GM18498 (cell line): ENCODE data around the gene PRKCH.
A peak's percentile ranks its signal among the peaks of the same experiment; 100 is the strongest.

Source experiments
- ATAC-seq: cut with Tn5 transposase; IDR thresholded peaks from one replicate; pipeline ENCODE4 v1.9.1; 2021; ENCODE audit warnings: mild to moderate bottlenecking, moderate library complexity; ENCODE audit not compliant: unreplicated experiment

PRKCH gene

DNA sequence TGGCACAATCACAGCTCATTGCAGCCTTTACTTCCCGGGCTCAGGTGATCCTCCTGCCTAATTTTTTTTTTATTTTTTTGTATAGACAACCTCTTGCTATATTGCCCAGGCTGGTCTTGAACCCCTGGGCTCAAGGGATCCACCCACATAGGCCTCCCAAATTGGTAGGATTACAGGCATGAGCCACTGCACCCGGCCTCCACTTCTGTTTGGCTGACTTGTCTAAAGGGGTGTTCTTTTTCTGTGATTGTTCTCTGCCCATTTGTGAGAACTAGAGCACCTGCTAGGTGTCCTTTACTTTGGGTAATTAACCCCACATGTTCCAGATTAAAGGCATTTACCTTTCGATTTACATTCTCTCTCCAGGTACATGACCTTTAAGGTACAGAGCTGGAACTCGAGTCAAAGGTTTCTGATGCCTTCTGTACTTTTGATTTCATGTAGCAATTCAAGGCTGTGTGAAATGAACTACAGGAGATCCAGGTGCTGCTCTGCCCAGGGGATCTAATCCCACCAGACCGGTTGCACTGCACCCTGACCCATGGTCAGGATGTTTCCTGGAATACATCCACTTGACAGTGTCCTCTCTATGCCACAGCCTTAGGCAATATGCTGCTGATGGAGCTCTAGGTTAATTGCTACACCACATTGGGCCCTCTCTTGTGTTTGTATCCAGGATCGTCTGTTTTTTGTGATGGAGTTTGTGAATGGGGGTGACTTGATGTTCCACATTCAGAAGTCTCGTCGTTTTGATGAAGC is 163.6 kb downstream of the PRKCH start:
- ATAC-seq: no peak

DNA sequence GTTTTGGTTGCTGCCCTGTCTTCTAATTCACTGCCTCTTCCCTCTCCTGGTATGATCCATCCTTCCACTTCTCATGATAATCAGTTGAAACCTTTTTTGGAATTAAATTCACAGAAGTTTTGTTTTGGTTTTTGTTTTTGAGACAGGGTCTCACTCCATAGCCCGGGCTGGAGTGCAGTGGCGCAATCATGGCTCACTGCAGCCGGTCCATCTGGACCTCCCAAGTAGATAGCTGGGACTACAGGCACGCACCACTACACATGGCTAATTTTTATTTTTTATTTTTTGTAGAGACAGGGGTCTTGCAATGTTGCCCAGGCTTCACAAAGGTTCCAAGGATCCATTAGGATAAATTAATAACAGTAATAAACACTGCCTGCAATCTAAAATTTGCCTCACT is 164.3 kb downstream of the PRKCH start:
- ATAC-seq: no peak

DNA sequence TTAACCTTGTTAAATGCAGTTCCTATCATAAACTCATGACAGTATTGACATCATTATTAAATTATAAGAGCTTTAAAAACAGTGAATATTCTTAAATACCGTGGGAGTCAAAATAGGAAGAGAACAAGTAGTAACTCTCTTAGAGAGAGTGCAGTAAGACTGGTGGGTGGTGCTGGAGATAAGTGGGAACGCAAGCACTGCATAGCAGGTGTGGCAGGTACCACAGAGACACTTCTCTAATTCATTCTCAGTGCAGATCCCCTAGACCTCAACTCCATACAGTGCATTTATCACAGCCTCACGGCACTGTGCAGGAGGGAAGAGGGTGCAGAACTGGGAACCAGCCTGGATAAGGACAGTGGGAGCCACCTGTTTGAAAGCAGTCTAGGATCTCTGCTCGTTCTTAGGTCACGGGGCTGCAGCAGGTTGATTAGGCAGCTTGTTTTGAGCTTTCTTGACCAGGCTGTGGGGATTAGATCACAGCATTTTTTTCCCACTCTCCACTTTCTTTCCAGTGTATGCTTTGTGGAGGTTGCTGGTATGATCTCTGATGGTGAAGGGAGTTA is 165.6 kb downstream of the PRKCH start:
- ATAC-seq: no peak

DNA sequence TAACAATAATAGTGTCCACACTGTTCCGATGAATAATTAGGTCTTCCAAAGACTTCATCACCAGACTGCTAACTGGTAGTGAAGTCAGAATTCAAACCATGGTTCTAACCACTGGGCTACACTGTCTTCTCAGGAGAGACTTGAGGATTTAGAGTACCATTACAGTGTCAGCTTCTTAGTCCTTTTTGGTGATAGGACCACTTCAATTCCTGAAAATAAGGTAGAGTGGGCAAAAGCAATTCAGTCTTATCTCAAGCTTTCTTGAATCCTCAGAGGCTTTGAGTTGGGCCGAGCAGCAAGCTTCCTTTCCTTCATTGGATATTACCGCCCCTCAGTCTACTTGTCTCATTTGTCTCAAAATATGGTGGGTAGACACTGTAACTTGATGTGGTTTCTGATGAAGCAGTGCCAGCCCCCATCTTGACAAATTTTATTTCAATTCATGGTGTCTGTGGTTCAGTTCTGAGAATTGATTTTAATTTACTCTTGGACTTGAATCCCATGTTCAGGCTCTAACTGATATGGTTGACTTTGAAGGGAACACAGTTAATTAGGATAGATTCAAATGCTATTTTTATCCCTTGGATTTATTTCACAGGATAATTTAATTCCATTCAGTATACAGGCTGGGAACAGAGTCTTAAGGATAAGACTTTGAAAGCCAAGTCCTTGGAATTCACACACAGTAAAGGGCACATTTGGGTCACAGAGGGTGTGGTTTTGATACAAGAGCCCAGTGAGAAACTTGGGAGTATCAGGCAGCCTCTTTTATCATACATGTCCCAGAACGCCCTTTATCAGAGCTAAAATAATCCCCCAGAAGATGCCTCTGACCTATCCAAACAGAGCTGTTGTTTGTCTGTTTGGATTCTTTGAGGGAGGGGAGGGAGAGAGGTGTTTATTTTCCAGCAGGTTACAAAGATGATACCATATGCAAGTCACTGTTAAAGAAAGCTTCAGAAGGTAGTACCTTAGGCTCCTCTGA is 167.3 kb downstream of the PRKCH start:
- ATAC-seq: no peak

DNA sequence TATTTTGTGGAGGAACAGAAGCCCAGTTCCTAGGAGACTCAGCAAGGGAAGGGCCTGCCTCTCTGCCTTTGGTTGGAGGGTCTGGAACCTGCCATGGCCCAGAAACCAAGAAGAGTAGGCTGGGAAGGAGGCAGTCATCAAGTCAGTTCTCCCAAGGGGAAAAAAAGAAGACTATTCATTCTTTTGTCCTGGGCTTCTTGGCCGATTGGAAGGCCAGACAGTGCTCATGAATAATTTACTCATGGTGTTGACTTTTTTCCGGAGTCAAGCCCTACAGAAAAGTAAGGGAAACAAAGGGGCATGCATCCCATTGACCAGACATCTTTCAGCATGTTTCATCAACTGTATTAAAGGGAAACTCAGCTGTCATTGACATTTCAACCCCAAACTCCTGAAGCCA is 168.1 kb downstream of the PRKCH start:
- no peak for ATAC-seq

DNA sequence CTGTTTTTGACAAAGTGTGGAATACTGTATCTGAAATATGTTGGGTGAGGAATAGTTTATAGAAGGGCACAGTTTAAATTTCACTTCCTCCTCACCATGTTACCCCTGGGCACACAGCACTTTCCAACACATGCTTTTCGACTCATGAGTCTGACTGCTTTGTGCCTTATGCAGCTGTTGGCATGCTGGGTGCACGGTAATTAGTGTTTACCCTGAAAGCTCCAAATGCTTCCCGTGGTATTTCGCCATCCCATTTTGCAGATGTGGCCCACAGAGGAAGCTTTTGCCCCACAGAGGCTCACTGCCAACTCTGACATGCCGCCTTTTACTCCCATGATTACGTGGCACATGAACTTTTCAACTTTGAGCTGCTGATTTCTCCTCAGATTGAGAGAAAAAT is 168.6 kb downstream of the PRKCH start:
- no peak for ATAC-seq

DNA sequence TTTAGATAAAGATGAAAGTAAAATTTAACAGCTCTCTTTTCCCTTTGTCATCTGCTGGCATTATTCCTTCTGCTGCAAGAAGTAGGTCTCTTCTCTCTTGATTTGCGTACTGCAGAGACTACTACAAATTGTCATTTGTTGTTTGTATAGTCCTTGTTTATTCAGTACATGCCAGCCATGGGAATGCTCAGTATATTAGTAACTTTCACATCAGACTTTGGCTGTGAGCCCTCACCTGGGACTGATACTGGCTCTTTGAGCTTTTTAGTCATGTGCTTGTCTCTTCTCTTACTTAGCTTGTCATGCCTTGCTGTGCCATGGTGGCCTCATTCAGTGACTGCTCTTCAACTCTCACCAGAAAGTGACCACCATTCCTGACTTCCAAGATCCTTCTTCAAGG is 169.8 kb downstream of the PRKCH start:
- ATAC-seq: no peak

DNA sequence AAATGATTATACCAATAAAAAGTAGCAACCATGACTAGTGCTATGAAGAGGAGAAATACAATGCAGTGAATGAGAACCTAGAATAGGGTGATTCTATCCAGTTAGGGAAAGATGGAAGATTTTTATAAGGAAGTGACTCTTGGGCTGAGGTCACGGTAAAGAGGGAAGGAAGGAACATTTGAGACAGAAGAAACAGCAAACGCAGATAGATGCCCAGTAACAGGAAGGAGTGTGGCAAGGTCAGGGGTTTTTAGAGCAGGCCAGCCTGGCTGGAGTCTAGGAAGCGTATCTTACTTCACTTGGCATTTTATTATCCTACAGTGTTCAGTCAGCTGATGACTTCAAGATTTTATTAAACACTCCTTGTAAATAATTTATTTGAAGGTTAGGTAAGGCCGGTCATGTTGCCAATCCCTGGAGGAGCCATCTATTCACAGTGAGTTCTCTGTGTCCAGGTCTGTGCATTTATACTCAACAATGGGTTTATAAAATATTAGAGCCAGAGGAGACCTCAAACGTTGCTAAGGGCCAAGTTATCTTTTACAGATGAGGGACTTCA is 170.6 kb downstream of the PRKCH start:
- ATAC-seq: no peak

DNA sequence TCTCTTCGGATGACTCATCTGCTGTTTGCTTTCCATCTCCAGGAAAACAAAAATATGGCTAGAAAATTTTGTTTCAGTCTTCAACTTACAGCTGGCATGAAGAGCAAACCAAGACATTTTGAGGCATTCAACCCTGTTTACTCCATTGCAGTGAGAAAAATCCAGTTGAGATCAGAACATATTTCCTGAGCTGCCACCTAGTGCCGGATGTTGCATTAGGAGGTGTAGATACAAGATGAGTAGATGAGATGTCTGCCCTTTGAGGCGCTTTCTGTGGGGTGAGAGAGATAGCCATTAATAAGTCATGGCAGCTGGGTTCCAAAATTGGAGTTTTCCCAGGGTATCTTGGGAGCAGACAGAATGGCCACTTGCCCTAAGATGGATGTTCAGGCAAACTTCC is 171.1 kb downstream of the PRKCH start:
- no peak for ATAC-seq

DNA sequence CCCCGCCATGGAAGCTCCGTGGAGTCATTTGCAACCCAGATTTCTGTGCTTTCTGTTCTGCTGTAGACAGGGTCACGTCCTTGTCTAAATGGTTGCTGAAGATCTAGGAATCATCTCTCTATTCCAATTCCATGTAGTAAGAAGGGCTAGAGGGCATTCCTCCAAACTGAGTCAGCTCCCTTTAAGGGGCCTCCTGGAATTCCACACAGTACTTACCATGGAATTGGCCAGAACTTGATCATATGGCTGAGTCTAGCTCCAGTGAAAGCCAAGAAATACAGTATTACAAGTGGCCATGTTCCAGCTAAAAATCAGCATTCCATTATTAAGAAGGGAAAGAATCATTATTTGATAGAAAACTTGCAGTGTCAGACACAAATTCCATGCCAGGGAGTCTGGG is 171.9 kb downstream of the PRKCH start:
- no peak for ATAC-seq

DNA sequence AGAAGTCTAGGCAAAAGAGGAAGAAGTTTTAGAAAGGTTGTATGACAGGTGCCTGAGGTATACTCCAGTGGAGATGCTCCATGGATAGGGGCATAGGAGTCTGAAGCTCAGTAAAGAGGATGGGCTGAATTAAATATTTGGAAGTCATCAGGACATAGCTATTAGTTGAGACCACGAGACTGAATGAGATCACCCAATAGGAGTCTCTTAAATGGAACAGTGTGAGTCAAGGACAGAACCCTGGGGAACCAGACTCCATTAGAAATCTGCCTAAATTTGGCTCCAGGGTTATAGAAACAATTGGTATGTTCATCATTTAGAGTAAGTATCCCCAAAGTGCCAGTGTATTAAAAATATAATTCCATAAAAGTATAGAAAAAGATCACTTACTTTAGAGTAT is 172.6 kb downstream of the PRKCH start:
- no peak for ATAC-seq

DNA sequence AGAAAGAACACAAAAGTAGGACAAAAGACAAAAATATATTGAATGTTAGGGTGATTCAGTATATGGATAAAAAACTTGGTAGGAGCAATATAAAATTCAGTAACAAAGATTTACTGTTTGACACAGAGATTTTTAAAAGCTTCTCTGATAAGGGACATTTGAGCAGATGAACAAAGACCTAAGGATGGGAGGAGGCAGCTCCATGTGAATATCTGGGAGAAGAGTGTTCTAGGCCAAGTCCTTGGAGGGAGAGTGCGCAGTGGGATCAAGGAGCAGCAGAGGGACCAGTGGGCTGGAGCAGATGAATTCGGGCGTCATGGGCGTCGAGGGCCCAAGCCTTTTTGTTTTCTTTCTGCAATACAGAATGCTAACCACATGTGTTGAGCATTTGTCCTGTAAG is 174.4 kb downstream of the PRKCH start:
- ATAC-seq: no peak

DNA sequence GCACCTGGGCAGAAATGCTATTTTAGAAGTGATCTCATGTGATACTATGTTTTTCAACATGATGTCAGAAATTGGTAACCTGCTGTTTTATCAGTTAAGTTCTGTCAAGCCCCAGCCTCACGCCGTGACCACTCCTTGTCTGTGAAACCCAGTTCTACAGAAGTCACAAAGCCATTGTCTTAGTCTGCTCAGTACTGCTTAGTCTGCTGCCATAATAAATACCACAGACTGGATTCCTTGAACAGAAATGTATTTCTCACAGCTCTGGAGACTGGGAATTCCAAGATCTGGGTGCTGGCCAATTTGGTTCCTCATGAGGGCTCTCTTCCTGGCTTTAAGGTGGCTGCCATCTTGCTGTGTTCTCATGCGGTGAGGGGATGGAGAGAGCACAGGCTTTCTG is 176.9 kb downstream of the PRKCH start:
- ATAC-seq: no peak

DNA sequence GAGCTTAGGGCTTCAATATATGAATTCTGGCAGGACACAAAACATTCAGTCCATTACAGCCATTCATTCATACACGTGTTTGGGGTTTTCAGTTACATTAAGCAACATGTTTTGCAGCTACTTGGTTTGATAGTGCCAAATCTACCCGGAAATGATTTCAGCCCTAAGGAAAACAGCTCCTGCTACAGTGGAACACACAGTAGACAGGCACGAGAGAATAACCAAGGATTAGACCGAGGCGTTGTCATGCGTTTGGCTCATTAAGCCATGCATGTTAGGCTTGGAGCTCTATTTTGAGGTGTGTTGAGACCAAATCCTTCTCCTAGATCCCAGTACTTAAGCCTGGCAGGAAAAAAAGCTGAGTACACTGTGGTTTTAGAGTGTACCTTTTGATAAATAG is 177.4 kb downstream of the PRKCH start:
- ATAC-seq: no peak

DNA sequence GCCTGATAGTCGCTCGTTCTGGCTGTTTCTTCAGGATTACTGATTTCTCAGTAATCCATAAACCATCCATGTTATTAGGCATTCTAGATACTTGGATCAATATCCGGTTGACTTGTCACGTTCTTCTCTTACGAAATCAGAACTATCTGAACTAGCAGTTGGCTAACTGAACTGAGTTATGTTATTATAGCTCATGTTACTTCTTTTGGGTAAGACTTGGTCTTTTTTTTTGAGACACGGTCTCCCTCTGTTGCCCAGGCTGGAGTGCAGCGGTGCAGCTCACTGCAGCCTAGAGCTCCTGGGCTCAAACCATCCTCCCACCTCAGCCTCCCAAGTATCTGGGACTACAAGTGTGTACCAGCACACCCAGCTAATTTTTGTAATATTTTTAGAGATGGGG is 178.6 kb downstream of the PRKCH start:
- no peak for ATAC-seq

DNA sequence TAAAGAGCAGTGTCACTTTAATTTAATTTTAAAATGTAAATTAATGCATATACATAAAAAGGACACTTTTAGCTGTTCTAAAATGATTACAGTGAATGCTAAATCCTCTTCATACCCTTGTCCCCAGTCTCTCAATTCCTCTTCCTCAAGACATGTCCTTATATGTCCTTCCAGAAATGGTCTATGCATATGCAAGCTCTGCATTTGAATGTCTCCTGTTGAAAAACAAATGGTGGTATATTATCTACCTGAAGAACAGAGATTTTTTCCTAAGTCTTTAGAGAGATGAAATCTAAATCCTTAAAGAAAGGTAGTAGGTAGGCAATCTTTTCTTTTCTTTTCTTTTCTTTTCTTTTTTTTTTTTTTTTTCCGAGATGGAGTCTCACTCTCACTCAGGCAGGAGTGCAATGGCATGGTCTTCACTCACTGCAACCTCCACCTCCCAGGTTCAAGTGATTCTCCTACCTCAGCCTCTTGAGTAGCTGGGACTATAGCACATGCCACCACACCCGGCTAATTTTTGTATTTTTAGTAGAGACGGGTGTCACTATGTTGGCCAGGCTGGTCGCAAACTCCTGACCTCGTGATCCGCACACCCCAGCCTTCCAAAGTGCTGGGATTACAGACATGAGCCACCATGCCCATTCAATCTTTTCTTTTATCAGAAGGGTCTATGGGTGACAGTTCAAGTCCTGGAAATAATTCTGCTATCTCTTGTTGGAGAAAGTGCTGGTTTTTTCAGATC is 180.5 kb downstream of the PRKCH start:
- no peak for ATAC-seq

DNA sequence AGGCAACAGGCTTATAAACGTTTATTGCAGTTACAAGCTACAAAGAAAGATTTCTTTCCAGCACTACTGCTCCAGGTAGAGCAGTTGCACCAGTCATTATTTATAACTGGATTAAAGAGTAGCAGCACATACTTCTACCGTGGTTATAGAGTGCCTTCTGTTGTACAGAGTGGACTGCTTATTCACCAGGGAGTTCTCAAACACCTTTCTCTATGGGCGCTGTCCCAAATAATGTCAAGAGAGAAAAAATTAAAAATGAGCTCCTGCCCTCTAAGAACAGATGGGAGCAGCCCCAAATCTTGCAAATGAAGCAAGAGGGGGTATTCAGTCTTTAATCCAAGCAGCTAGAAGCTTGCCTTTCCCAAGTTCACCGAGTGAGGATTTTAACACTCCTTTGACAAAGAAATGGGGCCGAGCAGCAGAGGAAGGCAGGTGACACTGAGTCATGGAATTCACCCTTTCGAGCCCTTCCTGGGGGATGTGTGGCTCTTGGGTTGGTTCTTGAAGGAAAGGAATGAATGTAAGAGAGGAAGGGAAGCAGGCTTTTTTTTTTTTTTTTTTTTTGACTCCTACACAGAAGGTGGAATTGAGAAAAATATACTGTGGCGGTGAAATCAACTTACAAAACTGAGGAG is 181.2 kb downstream of the PRKCH start:
- ATAC-seq: peak; percentile 22

DNA sequence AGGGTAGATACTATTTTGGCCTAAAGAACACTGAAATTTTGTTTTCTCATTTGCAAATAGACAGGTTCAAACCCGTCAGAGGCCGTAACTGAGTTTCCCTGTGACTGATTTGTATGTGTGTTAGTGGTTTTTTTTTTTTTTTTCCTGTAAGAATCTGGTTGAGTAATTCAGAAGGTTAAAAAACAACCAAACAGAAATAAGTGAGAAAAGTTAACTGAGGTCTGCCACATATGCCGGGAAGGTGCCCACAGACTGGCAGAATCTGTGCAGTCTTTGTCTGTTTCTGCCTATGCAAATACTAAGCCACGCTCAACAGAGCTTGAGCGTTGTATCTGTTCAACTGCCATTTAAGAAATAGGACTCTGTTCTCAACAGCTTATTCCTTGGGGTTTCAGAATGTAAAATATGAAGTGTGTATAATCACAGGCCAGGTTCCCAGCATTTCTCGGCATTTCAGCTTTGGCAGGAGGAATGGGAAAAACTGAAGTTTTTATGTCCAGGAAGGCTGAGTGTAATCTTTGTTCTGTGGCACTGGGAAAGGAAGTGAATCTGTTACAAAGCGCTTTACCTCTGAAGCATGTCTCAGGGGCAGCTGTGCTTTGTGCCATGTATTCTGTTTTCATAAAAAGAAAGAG is 181.9 kb downstream of the PRKCH start:
- peak; percentile 89 for ATAC-seq

DNA sequence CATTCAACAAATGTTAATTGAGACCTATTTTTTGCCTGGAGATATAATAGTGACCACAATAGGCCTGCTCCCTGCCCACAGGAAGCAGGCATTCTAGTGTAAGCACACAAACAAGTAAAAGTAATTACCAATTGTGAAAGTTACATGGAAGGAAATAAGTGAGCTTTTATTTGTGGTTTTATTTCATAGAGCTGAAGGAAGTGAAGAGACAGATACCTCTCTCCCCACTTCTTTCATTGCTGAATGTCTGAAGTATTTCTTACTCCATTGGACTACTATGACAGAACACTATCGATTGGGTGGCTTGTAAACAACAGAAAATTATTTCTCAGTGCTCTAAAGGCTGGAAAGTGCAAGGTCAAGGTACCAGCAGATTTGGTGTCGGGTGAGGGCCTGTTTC is 183.5 kb downstream of the PRKCH start:
- no peak for ATAC-seq
